Transverse colon (tissue), 4 donors: ENCODE results near the gene CISH.

Experiments used
- EP300 ChIP-seq: sonication (generic); formaldehyde crosslinking; IDR thresholded peaks from one replicate; pipeline ENCODE4 v1.6.1; 2017; ENCODE audit warnings: antibody characterized with exemption, low read depth
- POLR2A ChIP-seq: fragments of 450-650 bp; IDR thresholded peaks from one replicate; pipeline ENCODE4 v1.6.1; 2016; ENCODE audit warnings: antibody characterized with exemption, mild to moderate bottlenecking, moderate library complexity
- POLR2AphosphoS5 ChIP-seq, 3 donors: sonication (generic); formaldehyde crosslinking; IDR thresholded peaks; one replicate each; pipeline ENCODE4 v1.6.1; 2016; ENCODE audit warnings: antibody characterized with exemption in 3 of 3
- TF ChIP-seq, protein P1 (sequence below), 5 experiments: fragments of 200-600 bp in 3 of 5; fragments of 450-650 bp in 2 of 5; sonication (generic) in 3 of 5; IDR thresholded peaks; 1 replicate in 2 of 5; 2 replicates in 3 of 5; pipeline ENCODE4 v1.5.1; 2016 to 2017; ENCODE audit warnings: antibody characterized with exemption in 5 of 5, inconsistent platforms in 3 of 5, mild to moderate bottlenecking in 2 of 5, moderate library complexity in 1 of 5

DNA sequence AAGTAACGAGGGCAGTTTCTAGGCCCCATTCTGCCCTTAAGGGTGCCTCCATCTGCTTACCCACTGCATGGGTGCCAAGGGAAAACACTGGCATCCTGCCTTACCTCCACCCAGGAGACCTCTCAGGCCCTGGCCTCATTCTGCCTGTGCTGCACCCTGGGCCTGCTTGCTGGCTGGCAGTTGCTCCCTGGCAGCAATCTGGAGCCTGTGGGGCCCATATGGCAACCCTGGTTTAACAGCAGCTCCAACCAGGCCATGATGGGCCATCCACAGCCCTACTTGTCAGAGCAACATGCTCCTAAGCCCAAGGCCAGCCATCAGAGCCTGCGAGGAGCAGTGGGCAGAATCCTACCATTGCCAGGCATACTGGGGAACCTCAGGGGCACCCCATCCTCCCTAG is 47.7 kb downstream of the CISH start:
- TF ChIP-seq, protein P1, sequence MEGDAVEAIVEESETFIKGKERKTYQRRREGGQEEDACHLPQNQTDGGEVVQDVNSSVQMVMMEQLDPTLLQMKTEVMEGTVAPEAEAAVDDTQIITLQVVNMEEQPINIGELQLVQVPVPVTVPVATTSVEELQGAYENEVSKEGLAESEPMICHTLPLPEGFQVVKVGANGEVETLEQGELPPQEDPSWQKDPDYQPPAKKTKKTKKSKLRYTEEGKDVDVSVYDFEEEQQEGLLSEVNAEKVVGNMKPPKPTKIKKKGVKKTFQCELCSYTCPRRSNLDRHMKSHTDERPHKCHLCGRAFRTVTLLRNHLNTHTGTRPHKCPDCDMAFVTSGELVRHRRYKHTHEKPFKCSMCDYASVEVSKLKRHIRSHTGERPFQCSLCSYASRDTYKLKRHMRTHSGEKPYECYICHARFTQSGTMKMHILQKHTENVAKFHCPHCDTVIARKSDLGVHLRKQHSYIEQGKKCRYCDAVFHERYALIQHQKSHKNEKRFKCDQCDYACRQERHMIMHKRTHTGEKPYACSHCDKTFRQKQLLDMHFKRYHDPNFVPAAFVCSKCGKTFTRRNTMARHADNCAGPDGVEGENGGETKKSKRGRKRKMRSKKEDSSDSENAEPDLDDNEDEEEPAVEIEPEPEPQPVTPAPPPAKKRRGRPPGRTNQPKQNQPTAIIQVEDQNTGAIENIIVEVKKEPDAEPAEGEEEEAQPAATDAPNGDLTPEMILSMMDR (IDR thresholded peaks at IDR 0.05): no peak
- TF ChIP-seq POLR2AphosphoS5 (IDR thresholded peaks at IDR 0.05) (no peak), EP300 (no peak), POLR2A (no peak)
